Sciatic nerve (tissue), 2 donors: ENCODE results near the gene SLC38A1. TPM values are rescaled to one million over a fixed set of nuclear protein-coding genes. Genes with fewer than 3 reads are reported as not detected.
"Not testable (repeated sequence)": the region's sequence is repeated elsewhere in the genome, so short reads cannot be mapped to it uniquely, and the experiment has no call there.

Experiments used
- ATAC-seq: fragments of 200-7000 bp; cut with Tn5 transposase; one replicate; pipeline ENCODE4 v1.9.1; 2020; ENCODE audit warnings: mild to moderate bottlenecking, moderate library complexity
- DNase-seq: peaks from one replicate; pipeline ENCODE4 v3.0.0-alpha.2; 2020; ENCODE audit warnings: low spot score
- intact Hi-C: fragments of 100-400 bp; cut with DNase I; formaldehyde crosslinking; loops from one replicate; pipeline ENCODE4 v1.14.2; 2022
- total RNA-seq: library from RNA; stranded (reverse); fragmentation: NEBNext Ultra II Directional; extraction: Animal tissue kit (Norgen Biotek cat#: 25700); gene quantifications from one replicate; pipeline ENCODE4 v1.2.1, GENCODE V29; 2021
- donor health status: DM: no; HTN: no; CAD: no.
- donor health status: DM: no; HTN: no; CAD: no.

The SLC38A1 gene
- total RNA-seq, 1 donor from 2014 or later = 12.7 TPM

GRCh38 chr12:46181465-46181864 lies 87.4 kb downstream of the SLC38A1 start:
- no peak for DNase-seq
- intact Hi-C loops = no loop called here
- ATAC-seq = no peak

GRCh38 chr12:46179693-46180452 lies 89.0 kb downstream of the SLC38A1 start:
- no peak for DNase-seq
- intact Hi-C loops = no loop called here
- no peak for ATAC-seq

- DNase-seq (no peak), ATAC-seq (no peak)
- intact Hi-C loops = no loop called here
These were observed 90.8 kb downstream of the SLC38A1 start for GRCh38 chr12:46177837-46178608.

GRCh38 chr12:46177025-46177424 lies 91.8 kb downstream of the SLC38A1 start:
- no peak for ATAC-seq
- DNase-seq = no peak
- intact Hi-C loops = no loop called here

GRCh38 chr12:46174919-46175318 lies 93.9 kb downstream of the SLC38A1 start:
- intact Hi-C loops = no loop called here
- ATAC-seq = no peak
- no peak for DNase-seq

GRCh38 chr12:46174061-46174662 lies 94.7 kb downstream of the SLC38A1 start:
- intact Hi-C loops = no loop called here
- no peak for ATAC-seq
- DNase-seq = no peak

- no peak for ATAC-seq
- DNase-seq = no peak
- intact Hi-C loops = no loop called here
These were observed 100.4 kb downstream of the SLC38A1 start for GRCh38 chr12:46168426-46168825.

GRCh38 chr12:46167412-46167811 lies 101.4 kb downstream of the SLC38A1 start:
- DNase-seq (no peak), ATAC-seq (no peak)
- intact Hi-C loops = no loop called here

GRCh38 chr12:46165191-46165590 lies 103.7 kb downstream of the SLC38A1 start:
- no peak for ATAC-seq
- no peak for DNase-seq
- intact Hi-C loops = no loop called here

- ATAC-seq (no peak), DNase-seq (no peak)
- intact Hi-C loops = no loop called here
These were observed 104.6 kb downstream of the SLC38A1 start for GRCh38 chr12:46164186-46164761.

GRCh38 chr12:46162549-46163076 lies 106.2 kb downstream of the SLC38A1 start:
- DNase-seq, intact Hi-C loops: not testable (repeated sequence)

GRCh38 chr12:46160981-46161690 lies 107.7 kb downstream of the SLC38A1 start:
- intact Hi-C loops = no loop called here
- ATAC-seq (no peak), DNase-seq (no peak)

More at GRCh38 chr12:46162549-46163076, 106.2 kb downstream of the SLC38A1 start:
- not testable (repeated sequence) for ATAC-seq

GRCh38 chr12:46160101-46160980 lies 108.5 kb downstream of the SLC38A1 start:
- intact Hi-C loops = no loop called here
- no peak for DNase-seq

GRCh38 chr12:46159309-46159901 lies 109.4 kb downstream of the SLC38A1 start:
- intact Hi-C loops = no loop called here
- DNase-seq (no peak), ATAC-seq (no peak)

More at GRCh38 chr12:46160101-46160980, 108.5 kb downstream of the SLC38A1 start:
- ATAC-seq = peak; percentile 72

- DNase-seq (no peak), ATAC-seq (no peak)
- intact Hi-C loops = no loop called here
These were observed 110.3 kb downstream of the SLC38A1 start for GRCh38 chr12:46158501-46158900.

- no peak for DNase-seq
- intact Hi-C loops = no loop called here
- no peak for ATAC-seq
These were observed 114.4 kb downstream of the SLC38A1 start for GRCh38 chr12:46154221-46154985.
